SIG-M5 treated with dmso at 0.1 percent for 504 hours (cell line): ENCODE measurements around the gene CNOT1.
"Not testable (repeated sequence)": the region's sequence is repeated elsewhere in the genome, so short reads cannot be mapped to it uniquely, and the experiment has no call there.

Experiments
- DNase-seq: peaks from one replicate; lab custom pipeline; 2025; ENCODE audit not compliant: unreplicated experiment; lab: John Stamatoyannopoulos, UW

CNOT1 gene

GRCh38 chr16:58582971-58583765 is 46.5 kb downstream of the CNOT1 start:
- no peak for DNase-seq

- no peak for DNase-seq
These were observed 47.5 kb downstream of the CNOT1 start for GRCh38 chr16:58582133-58582532.

- DNase-seq, result no peak
These were observed 50.0 kb downstream of the CNOT1 start for GRCh38 chr16:58579587-58579986.

- no peak for DNase-seq
These were observed 51.0 kb downstream of the CNOT1 start for GRCh38 chr16:58578642-58579041.

GRCh38 chr16:58577141-58577540 is 52.5 kb downstream of the CNOT1 start:
- DNase-seq, result no peak

GRCh38 chr16:58574895-58575294 is 54.7 kb downstream of the CNOT1 start:
- DNase-seq, result no peak

GRCh38 chr16:58565697-58566096 is 63.9 kb downstream of the CNOT1 start:
- DNase-seq, result not testable (repeated sequence)

- no peak for DNase-seq
These were observed 65.9 kb downstream of the CNOT1 start for GRCh38 chr16:58563775-58564174.

GRCh38 chr16:58563235-58563634 is 66.4 kb downstream of the CNOT1 start:
- no peak for DNase-seq

- no peak for DNase-seq
These were observed 72.9 kb downstream of the CNOT1 start for GRCh38 chr16:58556678-58557077.

- DNase-seq, result no peak
These were observed 78.1 kb downstream of the CNOT1 start for GRCh38 chr16:58551496-58551895.

GRCh38 chr16:58548378-58548777 is 81.2 kb downstream of the CNOT1 start:
- DNase-seq, result no peak

- DNase-seq, result no peak
These were observed 85.9 kb downstream of the CNOT1 start for GRCh38 chr16:58543685-58544084.

GRCh38 chr16:58542291-58542690 is 87.3 kb downstream of the CNOT1 start:
- DNase-seq, result no peak

- no peak for DNase-seq
These were observed 87.9 kb downstream of the CNOT1 start for GRCh38 chr16:58541711-58542110.

GRCh38 chr16:58537124-58537906 is 92.3 kb downstream of the CNOT1 start:
- no peak for DNase-seq

GRCh38 chr16:58536278-58536677 is 93.3 kb downstream of the CNOT1 start:
- DNase-seq, result no peak

- no peak for DNase-seq
These were observed 94.5 kb downstream of the CNOT1 start for GRCh38 chr16:58535100-58535499.

- DNase-seq, result no peak
These were observed 95.7 kb downstream of the CNOT1 start for GRCh38 chr16:58533751-58534470.

- no peak for DNase-seq
These were observed 97.2 kb downstream of the CNOT1 start for GRCh38 chr16:58532414-58532813.

- DNase-seq, result no peak
These were observed 99.4 kb downstream of the CNOT1 start for GRCh38 chr16:58530179-58530578.

GRCh38 chr16:58519707-58520106 is 109.9 kb downstream of the CNOT1 start:
- no peak for DNase-seq
